ENCODE data around the gene ZNF208.
"Not testable (repeated sequence)": the region's sequence is repeated elsewhere in the genome, so short reads cannot be mapped to it uniquely, and the experiment has no call there.

The ZNF208 gene

DNA sequence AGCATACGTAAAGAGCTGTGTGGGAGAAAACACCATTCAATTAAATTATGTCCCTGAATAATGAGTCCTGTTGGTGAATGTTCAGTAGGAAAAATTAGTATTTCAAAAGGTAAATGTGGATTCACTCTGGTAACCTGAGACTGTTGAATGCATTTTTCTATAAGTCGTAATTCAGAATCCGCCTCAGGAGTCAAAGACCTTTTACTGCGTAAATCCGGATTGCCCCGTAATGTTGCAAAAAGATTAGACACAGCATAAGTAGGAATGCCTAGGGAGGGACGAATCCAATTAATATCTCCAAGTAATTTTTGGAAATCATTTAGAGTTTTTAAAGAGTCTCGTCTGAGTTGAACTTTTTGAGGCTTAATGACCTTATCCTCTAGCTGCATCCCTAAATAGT, 126.0 kb downstream of the ZNF208 start:
- DNase-seq (ENCODE audit: low spot score): not testable (repeated sequence)

DNA sequence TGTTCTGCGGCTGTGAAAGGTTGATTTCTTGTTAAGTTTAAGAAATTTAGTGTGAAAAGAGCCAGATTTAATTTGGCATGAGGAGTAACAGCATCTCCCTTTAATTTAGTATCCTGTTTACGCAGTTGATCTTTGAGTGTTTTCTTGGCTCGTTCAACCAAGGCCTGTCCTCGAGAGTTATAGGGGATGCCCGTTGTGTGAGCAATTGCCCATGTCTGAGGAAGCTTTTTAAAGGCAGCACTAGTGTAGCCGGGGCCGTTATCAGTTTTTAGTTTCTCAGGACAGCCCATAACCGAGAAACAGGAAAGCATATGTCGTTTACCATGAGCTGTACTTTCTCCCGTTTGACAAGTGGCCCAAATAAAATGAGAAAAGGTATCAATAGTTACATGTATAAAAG, 127.2 kb downstream of the ZNF208 start:
- DNase-seq (ENCODE audit: low spot score): no peak

Measured in COLO829 (cell line).